HUES64 (cell line): ENCODE data around the gene TMEM244.
"Not testable (repeated sequence)": the region's sequence is repeated elsewhere in the genome, so short reads cannot be mapped to it uniquely, and the experiment has no call there.

Experiments used
- H3K27ac ChIP-seq: 2 replicates; pipeline ENCODE4 v1.7.0; 2013; ENCODE audit warnings: low read depth, low read length, inconsistent platforms
- H3K27me3 ChIP-seq: 2 replicates; pipeline ENCODE4 v1.6.1; 2013; ENCODE audit warnings: mild to moderate bottlenecking, low read length; ENCODE audit not compliant: insufficient read depth
- H3K36me3 ChIP-seq: 2 replicates; pipeline ENCODE4 v1.6.1; 2013; ENCODE audit warnings: mild to moderate bottlenecking, low read length; ENCODE audit not compliant: insufficient read depth
- H3K4me1 ChIP-seq: 2 replicates; pipeline ENCODE4 v1.6.1; 2013; ENCODE audit warnings: mild to moderate bottlenecking, low read length, moderate library complexity; ENCODE audit not compliant: insufficient read depth
- H3K4me3 ChIP-seq: 2 replicates; pipeline ENCODE4 v1.5.1; 2013; ENCODE audit warnings: mild to moderate bottlenecking, low read length, moderate library complexity
- H3K9ac ChIP-seq: 2 replicates; pipeline ENCODE4 v1.6.1; 2013; ENCODE audit warnings: mild to moderate bottlenecking, low read depth, low read length
- H3K9me3 ChIP-seq: 2 replicates; pipeline ENCODE4 v1.6.1; 2013; ENCODE audit warnings: low read depth, low read length; ENCODE audit not compliant: insufficient read depth
- WGBS: fragments of 150-250, 120-280 bp; methylation state at CpG from one replicate; pipeline ENCODE4 v1.1.7; 2013; ENCODE audit warnings: missing lambda C conversion rate; 5-methylcytosine and 5-hydroxymethylcytosine counted together

Gene TMEM244

GRCh38 chr6:129890164-129890563, 29.0 kb upstream of the TMEM244 start:
- Histone ChIP-seq H3K9ac (no peak overlapping the region), H3K27me3 (no peaks in the 10 kb centered on the region), H3K27ac (no peak overlapping the region), H3K4me1 (no peaks in the 10 kb centered on the region), H3K4me3 (no peak overlapping the region), H3K36me3 (no peaks in the 10 kb centered on the region), H3K9me3 (no peaks in the 10 kb centered on the region)
- WGBS = 88% methylated on average over 2 of the region's 2 CpGs

GRCh38 chr6:129889580-129889979, 28.5 kb upstream of the TMEM244 start:
- H3K27me3 ChIP-seq = no peaks in the 10 kb centered on the region
- no peak overlapping the region for H3K27ac ChIP-seq
- no peaks in the 10 kb centered on the region for H3K36me3 ChIP-seq
- WGBS = 100% methylated on average over 1 of the region's 1 CpG
- H3K9me3 ChIP-seq = no peaks in the 10 kb centered on the region
- H3K9ac ChIP-seq = no peak overlapping the region
- H3K4me1 ChIP-seq = no peaks in the 10 kb centered on the region
- no peak overlapping the region for H3K4me3 ChIP-seq

- H3K36me3 ChIP-seq = no peaks in the 10 kb centered on the region
- H3K27me3 ChIP-seq = no peaks in the 10 kb centered on the region
- H3K9ac ChIP-seq = no peak overlapping the region
- no peak overlapping the region for H3K4me3 ChIP-seq
- no peaks in the 10 kb centered on the region for H3K4me1 ChIP-seq
- no peak overlapping the region for H3K27ac ChIP-seq
- no peaks in the 10 kb centered on the region for H3K9me3 ChIP-seq
- WGBS = 85% methylated on average over 3 of the region's 4 CpGs
These were observed 25.5 kb upstream of the TMEM244 start for GRCh38 chr6:129886401-129887155.

- 100% methylated on average over 1 of the region's 1 CpG for WGBS
- H3K9ac ChIP-seq = no peak overlapping the region
- no peak overlapping the region for H3K27ac ChIP-seq
These were observed 23.1 kb upstream of the TMEM244 start for GRCh38 chr6:129884211-129884610.

GRCh38 chr6:129882510-129883023, 21.5 kb upstream of the TMEM244 start:
- H3K9me3 ChIP-seq = no peaks in the 10 kb centered on the region
- no peaks in the 10 kb centered on the region for H3K27me3 ChIP-seq
- no peak overlapping the region for H3K9ac ChIP-seq
- WGBS = 94% methylated on average over 6 of the region's 8 CpGs
- H3K36me3 ChIP-seq = no peaks in the 10 kb centered on the region
- no peaks in the 10 kb centered on the region for H3K4me1 ChIP-seq
- no peak overlapping the region for H3K4me3 ChIP-seq
- H3K27ac ChIP-seq = no peak overlapping the region

More at GRCh38 chr6:129884211-129884610, 23.1 kb upstream of the TMEM244 start:
- no peaks in the 10 kb centered on the region for H3K27me3 ChIP-seq
- no peaks in the 10 kb centered on the region for H3K4me1 ChIP-seq
- no peak overlapping the region for H3K4me3 ChIP-seq
- H3K36me3 ChIP-seq = no peaks in the 10 kb centered on the region
- H3K9me3 ChIP-seq = no peaks in the 10 kb centered on the region

- not testable (repeated sequence) for H3K9me3 ChIP-seq, H3K9ac ChIP-seq, H3K4me3 ChIP-seq, H3K27me3 ChIP-seq, H3K36me3 ChIP-seq, H3K4me1 ChIP-seq, H3K27ac ChIP-seq
- 88% methylated on average over 1 of the region's 1 CpG for WGBS
These were observed 16.8 kb upstream of the TMEM244 start for GRCh38 chr6:129877894-129878293.

- no peaks in the 10 kb centered on the region for H3K9me3 ChIP-seq
- H3K4me1 ChIP-seq = no peaks in the 10 kb centered on the region
- H3K36me3 ChIP-seq = no peaks in the 10 kb centered on the region
- WGBS = 95% methylated on average over 2 of the region's 6 CpGs
- H3K9ac ChIP-seq = no peak overlapping the region
- no peak overlapping the region for H3K27ac ChIP-seq
- no peak overlapping the region for H3K4me3 ChIP-seq
- no peaks in the 10 kb centered on the region for H3K27me3 ChIP-seq
These were observed 14.8 kb upstream of the TMEM244 start for GRCh38 chr6:129875610-129876520.

GRCh38 chr6:129874837-129875236, 13.7 kb upstream of the TMEM244 start:
- H3K4me3 ChIP-seq = no peak overlapping the region
- no peaks in the 10 kb centered on the region for H3K4me1 ChIP-seq
- H3K36me3 ChIP-seq = no peaks in the 10 kb centered on the region
- H3K27me3 ChIP-seq = no peaks in the 10 kb centered on the region
- H3K9ac ChIP-seq = no peak overlapping the region
- H3K9me3 ChIP-seq = no peaks in the 10 kb centered on the region
- H3K27ac ChIP-seq = no peak overlapping the region

- H3K36me3 ChIP-seq = no peaks in the 10 kb centered on the region
- H3K4me3 ChIP-seq = no peak overlapping the region
- H3K27ac ChIP-seq = no peak overlapping the region
- no peaks in the 10 kb centered on the region for H3K9me3 ChIP-seq
- H3K9ac ChIP-seq = no peak overlapping the region
- WGBS = 100% methylated on average over 1 of the region's 2 CpGs
- H3K27me3 ChIP-seq = no peaks in the 10 kb centered on the region
- H3K4me1 ChIP-seq = peaks cover 5% of the 10 kb centered on the region; the same call in 1 of the 2 replicates
These were observed 11.5 kb upstream of the TMEM244 start for GRCh38 chr6:129872586-129872985.

GRCh38 chr6:129871221-129871620, 10.1 kb upstream of the TMEM244 start:
- H3K4me1 ChIP-seq = peaks cover 8% of the 10 kb centered on the region; the same call in 1 of the 2 replicates
- 90% methylated on average over 2 of the region's 3 CpGs for WGBS
- no peaks in the 10 kb centered on the region for H3K9me3 ChIP-seq
- no peak overlapping the region for H3K9ac ChIP-seq
- no peak overlapping the region for H3K27ac ChIP-seq
- no peaks in the 10 kb centered on the region for H3K36me3 ChIP-seq
- no peaks in the 10 kb centered on the region for H3K27me3 ChIP-seq
- no peak overlapping the region for H3K4me3 ChIP-seq

- Histone ChIP-seq H3K36me3 (no peaks in the 10 kb centered on the region), H3K9me3 (no peaks in the 10 kb centered on the region; the same call in 1 of the 2 replicates), H3K9ac (no peak overlapping the region), H3K27me3 (no peaks in the 10 kb centered on the region), H3K27ac (no peak overlapping the region), H3K4me3 (no peak overlapping the region), H3K4me1 (peaks cover 8% of the 10 kb centered on the region; the same call in 1 of the 2 replicates)
These were observed 6.3 kb upstream of the TMEM244 start for GRCh38 chr6:129867403-129867802.
